ENCODE measurements around the gene NASP. TPM values are rescaled to one million over a fixed set of nuclear protein-coding genes. Genes with fewer than 3 reads are reported as not detected.

Gene NASP
- total and polyA plus RNA-seq, 2 of the 13 experiments (the other 11 are each of a cell fraction or from before 2014, with no cell fraction given), result 132 to 256 TPM

DNA sequence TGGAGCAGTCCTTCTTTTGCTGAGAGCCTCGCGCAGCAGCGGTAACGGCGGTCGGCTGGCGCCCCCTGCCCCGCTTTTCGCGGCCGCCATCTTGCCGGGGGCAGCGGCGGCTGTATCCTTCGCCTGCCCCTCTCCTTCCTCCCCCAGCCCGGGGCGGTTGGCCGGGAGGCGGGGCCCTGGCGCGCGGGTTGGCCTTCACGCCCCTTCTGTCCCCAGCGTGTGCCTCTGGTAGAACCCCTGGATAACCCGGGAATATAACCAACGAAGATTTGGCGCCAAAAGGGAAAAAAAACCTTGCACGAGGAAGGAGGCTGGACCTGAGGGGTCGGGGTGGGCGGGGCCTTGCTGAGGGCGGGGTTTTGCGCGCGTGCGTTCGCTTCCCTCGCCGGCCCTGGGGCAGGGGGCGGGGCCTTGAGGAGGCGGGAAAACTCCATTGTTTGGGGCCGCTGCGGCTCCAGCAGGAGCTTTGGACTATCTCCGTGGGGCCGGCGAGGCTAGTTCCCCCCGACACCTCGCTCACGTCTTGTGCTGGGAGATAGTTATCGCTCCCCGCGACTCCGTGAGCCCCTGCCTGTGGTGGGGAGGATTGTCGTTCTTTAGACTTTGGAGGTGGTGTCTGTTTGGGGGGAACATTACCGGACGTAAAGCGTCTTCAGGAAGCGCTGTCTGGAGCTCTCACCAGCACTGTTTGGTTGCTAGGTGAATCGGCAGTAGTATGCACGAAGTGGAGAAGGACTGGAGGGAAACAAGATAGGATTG, 689 bp downstream of the NASP start (continued):
- TF ChIP-seq TEAD3 (CRISPR knock-in tag; optimal IDR thresholded peaks at IDR 0.05; ENCODE audit: borderline replicate concordance) (no peak), ZIK1 (CRISPR knock-in tag; IDR thresholded peaks at IDR 0.05; ENCODE audit: borderline replicate concordance, low read depth) (no peak), ZNF781 (CRISPR knock-in tag; IDR thresholded peaks at IDR 0.05; ENCODE audit: borderline replicate concordance, not compliant biosample characterization) (no peak), ZNF383 (CRISPR knock-in tag; IDR thresholded peaks at IDR 0.05; ENCODE audit: borderline replicate concordance) (no peak), ZNF567 (CRISPR knock-in tag; IDR thresholded peaks at IDR 0.05; ENCODE audit: borderline replicate concordance) (no peak), JDP2 (CRISPR knock-in tag; IDR thresholded peaks at IDR 0.05; ENCODE audit: borderline replicate concordance) (no peak), ZNF260 (CRISPR knock-in tag; IDR thresholded peaks at IDR 0.05; ENCODE audit: borderline replicate concordance, low read depth) (no peak), KDM2A (CRISPR knock-in tag; IDR thresholded peaks at IDR 0.05; ENCODE audit: borderline replicate concordance, low read depth) (no peak; the same call in 1 of the 2 replicates), JARID2 (CRISPR knock-in tag; IDR thresholded peaks at IDR 0.05; ENCODE audit: insufficient replicate concordance) (no peak), NFRKB (IDR thresholded peaks at IDR 0.05) (no peak; the same call in 1 of the 2 replicates), THAP11 (CRISPR knock-in tag; IDR thresholded peaks at IDR 0.05) (no peak), TBL1XR1 (IDR thresholded peaks at IDR 0.05; ENCODE audit: borderline replicate concordance, low read length, partially characterized antibody) (no peak), BRCA1 (CRISPR knock-in tag; IDR thresholded peaks at IDR 0.05) (no peak), ATAD3A (CRISPR knock-in tag; IDR thresholded peaks at IDR 0.05) (no peak), ARNT2 (CRISPR knock-in tag; IDR thresholded peaks at IDR 0.05; ENCODE audit: low read depth) (no peak), NFE2L1 (CRISPR knock-in tag; IDR thresholded peaks at IDR 0.05; ENCODE audit: borderline replicate concordance) (no peak), ZNF232 (CRISPR knock-in tag; IDR thresholded peaks at IDR 0.05; ENCODE audit: borderline replicate concordance) (no peak), PHF21A (CRISPR knock-in tag; IDR thresholded peaks at IDR 0.05) (peak; percentile 10), ZNF530 (CRISPR knock-in tag; IDR thresholded peaks at IDR 0.05; ENCODE audit: low read depth) (no peak), CHD4 (IDR thresholded peaks at IDR 0.05; ENCODE audit: borderline replicate concordance, low read length) (no peak), ZMAT3 (CRISPR knock-in tag; conservative IDR thresholded peaks at IDR 0.05) (0 out of 2 replicates have a peak, but pooled peaks have one; percentile 34), ZSCAN25 (CRISPR knock-in tag; IDR thresholded peaks at IDR 0.05) (no peak), CREM (IDR thresholded peaks at IDR 0.05) (0 out of 2 replicates have a peak, but pooled peaks have one; percentile 8), CREM (CRISPR knock-in tag; IDR thresholded peaks at IDR 0.05) (no peak), DNMT3B (CRISPR knock-in tag; conservative IDR thresholded peaks at IDR 0.05) (no peak; the same call in 1 of the 2 replicates)
- TF ChIP-seq, protein P1, sequence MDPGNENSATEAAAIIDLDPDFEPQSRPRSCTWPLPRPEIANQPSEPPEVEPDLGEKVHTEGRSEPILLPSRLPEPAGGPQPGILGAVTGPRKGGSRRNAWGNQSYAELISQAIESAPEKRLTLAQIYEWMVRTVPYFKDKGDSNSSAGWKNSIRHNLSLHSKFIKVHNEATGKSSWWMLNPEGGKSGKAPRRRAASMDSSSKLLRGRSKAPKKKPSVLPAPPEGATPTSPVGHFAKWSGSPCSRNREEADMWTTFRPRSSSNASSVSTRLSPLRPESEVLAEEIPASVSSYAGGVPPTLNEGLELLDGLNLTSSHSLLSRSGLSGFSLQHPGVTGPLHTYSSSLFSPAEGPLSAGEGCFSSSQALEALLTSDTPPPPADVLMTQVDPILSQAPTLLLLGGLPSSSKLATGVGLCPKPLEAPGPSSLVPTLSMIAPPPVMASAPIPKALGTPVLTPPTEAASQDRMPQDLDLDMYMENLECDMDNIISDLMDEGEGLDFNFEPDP (CRISPR knock-in tag; conservative IDR thresholded peaks at IDR 0.05), result no peak
- TF ChIP-seq, protein P2, sequence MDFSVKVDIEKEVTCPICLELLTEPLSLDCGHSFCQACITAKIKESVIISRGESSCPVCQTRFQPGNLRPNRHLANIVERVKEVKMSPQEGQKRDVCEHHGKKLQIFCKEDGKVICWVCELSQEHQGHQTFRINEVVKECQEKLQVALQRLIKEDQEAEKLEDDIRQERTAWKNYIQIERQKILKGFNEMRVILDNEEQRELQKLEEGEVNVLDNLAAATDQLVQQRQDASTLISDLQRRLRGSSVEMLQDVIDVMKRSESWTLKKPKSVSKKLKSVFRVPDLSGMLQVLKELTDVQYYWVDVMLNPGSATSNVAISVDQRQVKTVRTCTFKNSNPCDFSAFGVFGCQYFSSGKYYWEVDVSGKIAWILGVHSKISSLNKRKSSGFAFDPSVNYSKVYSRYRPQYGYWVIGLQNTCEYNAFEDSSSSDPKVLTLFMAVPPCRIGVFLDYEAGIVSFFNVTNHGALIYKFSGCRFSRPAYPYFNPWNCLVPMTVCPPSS (IDR thresholded peaks at IDR 0.05), result no peak
- TF ChIP-seq, protein P3, sequence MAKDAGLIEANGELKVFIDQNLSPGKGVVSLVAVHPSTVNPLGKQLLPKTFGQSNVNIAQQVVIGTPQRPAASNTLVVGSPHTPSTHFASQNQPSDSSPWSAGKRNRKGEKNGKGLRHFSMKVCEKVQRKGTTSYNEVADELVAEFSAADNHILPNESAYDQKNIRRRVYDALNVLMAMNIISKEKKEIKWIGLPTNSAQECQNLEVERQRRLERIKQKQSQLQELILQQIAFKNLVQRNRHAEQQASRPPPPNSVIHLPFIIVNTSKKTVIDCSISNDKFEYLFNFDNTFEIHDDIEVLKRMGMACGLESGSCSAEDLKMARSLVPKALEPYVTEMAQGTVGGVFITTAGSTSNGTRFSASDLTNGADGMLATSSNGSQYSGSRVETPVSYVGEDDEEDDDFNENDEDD (CRISPR knock-in tag; IDR thresholded peaks at IDR 0.05; ENCODE audit: borderline replicate concordance), result peak; percentile 93

Measured in HepG2 (cell line).